GM18519 (cell line): Measurements from ENCODE around the gene HIF3A.
"Not testable (repeated sequence)": the region's sequence is repeated elsewhere in the genome, so short reads cannot be mapped to it uniquely, and the experiment has no call there.

ENCODE experiments used
- ATAC-seq: cut with Tn5 transposase; IDR thresholded peaks from one replicate; pipeline ENCODE4 v1.9.1; 2021; ENCODE audit warnings: mild to moderate bottlenecking, moderate library complexity; ENCODE audit not compliant: unreplicated experiment, low FRiP score

Gene HIF3A

GRCh38 chr19:46321653-46322052, 24.8 kb downstream of the HIF3A start:
- no peak for ATAC-seq

DNA sequence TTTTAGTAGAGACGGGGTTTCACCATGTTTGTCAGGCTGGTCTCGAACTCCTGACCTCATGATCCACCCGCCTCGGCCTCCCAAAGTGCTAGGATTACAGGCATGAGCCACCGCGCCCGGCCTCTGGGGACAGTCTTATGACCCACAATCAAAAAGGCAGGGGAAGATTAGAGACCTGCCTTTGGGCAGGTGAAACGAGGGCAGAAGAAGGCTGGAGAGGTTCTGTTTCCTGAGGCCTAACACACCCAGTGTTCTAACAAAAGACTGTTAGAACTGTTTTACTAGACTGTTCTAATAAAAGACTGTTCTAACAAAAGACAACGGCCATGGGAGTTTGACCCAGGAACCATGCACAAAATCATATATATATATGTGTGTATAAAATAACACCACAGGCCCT, 26.4 kb downstream of the HIF3A start:
- not testable (repeated sequence) for ATAC-seq

GRCh38 chr19:46324277-46324676, 27.4 kb downstream of the HIF3A start:
- no peak for ATAC-seq

GRCh38 chr19:46326608-46327007, 29.8 kb downstream of the HIF3A start:
- no peak for ATAC-seq

GRCh38 chr19:46328079-46328478, 31.2 kb downstream of the HIF3A start:
- ATAC-seq: no peak

GRCh38 chr19:46330319-46330918, 33.6 kb downstream of the HIF3A start:
- no peak for ATAC-seq

- ATAC-seq: no peak
Observed at GRCh38 chr19:46337487-46337886, 40.6 kb downstream of the HIF3A start.

DNA sequence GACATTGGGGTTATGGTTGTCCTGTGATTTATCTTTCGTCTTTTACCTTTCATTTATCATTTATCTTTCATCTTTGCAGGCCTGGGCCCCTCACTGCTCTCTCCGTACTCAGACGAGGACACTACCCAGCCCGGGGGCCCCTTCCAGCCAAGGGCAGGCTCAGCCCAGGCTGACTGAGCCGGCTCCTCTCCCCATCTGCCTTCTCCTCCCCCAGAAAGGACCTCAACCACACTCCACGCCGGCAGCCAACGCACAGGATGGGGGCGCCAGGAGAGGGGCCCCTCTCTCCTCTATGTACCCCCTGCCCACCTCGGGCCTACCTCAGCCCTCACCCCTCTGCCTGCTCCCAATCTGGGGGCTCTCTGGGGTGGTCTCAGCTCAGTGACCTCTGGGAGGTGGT, 42.6 kb downstream of the HIF3A start:
- ATAC-seq: no peak

DNA sequence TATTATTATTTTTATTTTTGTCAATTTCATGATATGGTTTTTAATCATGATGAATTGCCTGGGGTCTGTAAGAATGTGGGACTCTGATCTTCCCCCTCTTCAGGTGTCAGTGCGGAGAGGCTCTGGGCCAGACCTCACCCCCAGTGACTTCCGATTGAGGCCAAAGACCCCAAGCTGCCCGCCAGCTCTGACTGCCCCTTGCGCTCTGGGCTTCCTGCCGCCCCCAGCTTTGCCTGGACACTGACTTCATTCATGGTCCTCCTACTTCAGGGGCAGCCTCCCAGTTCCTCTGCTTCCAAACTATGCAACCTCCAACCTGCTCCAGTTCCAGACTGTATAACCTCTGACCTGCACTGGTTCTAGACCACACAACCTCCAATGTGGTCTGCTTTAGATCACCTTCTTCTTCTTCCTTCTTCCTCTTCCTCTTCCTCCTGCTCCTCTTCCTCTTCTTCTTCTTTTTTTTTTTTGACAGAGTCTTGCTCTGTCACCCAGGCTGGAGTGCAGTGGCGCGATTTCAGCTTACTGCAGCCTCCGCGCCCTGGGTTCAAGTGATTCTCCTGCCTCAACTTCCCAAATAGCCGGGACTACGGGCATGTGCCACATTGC, 43.3 kb downstream of the HIF3A start:
- ATAC-seq: no peak

GRCh38 chr19:46341937-46342336, 45.1 kb downstream of the HIF3A start:
- no peak for ATAC-seq

GRCh38 chr19:46344363-46344762, 47.5 kb downstream of the HIF3A start:
- ATAC-seq: no peak

DNA sequence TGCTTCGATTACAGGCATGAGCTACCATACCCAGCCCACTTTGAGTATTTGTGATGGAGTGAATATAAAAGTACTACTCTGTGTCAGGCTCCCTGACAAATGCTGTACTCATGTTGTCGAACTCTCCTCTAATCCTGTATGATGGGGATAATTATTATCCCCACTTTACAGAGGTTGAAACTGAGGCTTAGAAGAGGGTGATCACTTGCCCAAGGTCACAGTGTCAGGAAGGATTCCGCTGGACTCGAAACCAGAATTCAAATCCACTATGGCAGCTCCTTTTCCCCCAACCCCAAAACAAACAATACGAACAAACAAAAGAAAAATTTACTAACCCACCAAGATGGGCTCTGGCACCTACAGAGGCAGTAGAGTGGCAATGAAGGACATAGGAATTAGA, 48.3 kb downstream of the HIF3A start:
- no peak for ATAC-seq

- peak; percentile 38 for ATAC-seq
Observed at GRCh38 chr19:46346821-46347571, 50.2 kb downstream of the HIF3A start, which contains the start of gene PPP5C. Gene PPP5C, plus strand, starts transcription at chr19:46347087. Its CDS starts 10 bp downstream, at chr19:46347097.

- ATAC-seq: no peak
Observed at GRCh38 chr19:46347572-46347883, 50.7 kb downstream of the HIF3A start.

- ATAC-seq: no peak
Observed at GRCh38 chr19:46347985-46348384, 51.1 kb downstream of the HIF3A start.

GRCh38 chr19:46349311-46349993, 52.6 kb downstream of the HIF3A start:
- ATAC-seq: no peak

GRCh38 chr19:46350029-46350757, 53.4 kb downstream of the HIF3A start:
- no peak for ATAC-seq

- ATAC-seq: no peak
Observed at GRCh38 chr19:46350758-46351159, 53.9 kb downstream of the HIF3A start.

GRCh38 chr19:46351241-46352041, 54.6 kb downstream of the HIF3A start:
- ATAC-seq: no peak
